Testis (tissue), 2 donors: ENCODE data around the gene MARS1.

Source experiments
- POLR2A ChIP-seq: fragments of 450-650 bp; IDR thresholded peaks from one replicate; pipeline ENCODE4 v1.6.1; 2017; ENCODE audit warnings: antibody characterized with exemption, mild to moderate bottlenecking, moderate library complexity
- TF ChIP-seq, protein P1 (sequence below), 3 experiments: fragments of 450-650 bp in 2 of 3; fragments of 200-600 bp in 1 of 3; sonication (generic) in 1 of 3; IDR thresholded peaks; one replicate each; pipeline ENCODE4 v1.5.1; 2016 to 2019; ENCODE audit warnings: antibody characterized with exemption in 3 of 3, mild to moderate bottlenecking in 2 of 3, moderate library complexity in 1 of 3

DNA sequence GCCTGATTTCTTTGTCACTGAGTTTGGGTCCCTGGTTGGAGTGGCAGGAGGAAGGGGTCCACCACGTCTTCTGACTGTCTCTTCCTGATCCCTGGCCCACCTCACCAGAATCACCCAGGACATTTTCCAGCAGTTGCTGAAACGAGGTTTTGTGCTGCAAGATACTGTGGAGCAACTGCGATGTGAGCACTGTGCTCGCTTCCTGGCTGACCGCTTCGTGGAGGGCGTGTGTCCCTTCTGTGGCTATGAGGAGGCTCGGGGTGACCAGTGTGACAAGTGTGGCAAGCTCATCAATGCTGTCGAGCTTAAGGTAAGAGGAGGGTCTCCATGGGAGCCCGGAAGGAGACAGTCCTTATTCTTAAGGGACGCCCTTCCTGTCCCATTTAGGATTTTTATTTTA, 12.3 kb downstream of the MARS1 start:
- TF ChIP-seq POLR2A: no peak
- TF ChIP-seq, protein P1, sequence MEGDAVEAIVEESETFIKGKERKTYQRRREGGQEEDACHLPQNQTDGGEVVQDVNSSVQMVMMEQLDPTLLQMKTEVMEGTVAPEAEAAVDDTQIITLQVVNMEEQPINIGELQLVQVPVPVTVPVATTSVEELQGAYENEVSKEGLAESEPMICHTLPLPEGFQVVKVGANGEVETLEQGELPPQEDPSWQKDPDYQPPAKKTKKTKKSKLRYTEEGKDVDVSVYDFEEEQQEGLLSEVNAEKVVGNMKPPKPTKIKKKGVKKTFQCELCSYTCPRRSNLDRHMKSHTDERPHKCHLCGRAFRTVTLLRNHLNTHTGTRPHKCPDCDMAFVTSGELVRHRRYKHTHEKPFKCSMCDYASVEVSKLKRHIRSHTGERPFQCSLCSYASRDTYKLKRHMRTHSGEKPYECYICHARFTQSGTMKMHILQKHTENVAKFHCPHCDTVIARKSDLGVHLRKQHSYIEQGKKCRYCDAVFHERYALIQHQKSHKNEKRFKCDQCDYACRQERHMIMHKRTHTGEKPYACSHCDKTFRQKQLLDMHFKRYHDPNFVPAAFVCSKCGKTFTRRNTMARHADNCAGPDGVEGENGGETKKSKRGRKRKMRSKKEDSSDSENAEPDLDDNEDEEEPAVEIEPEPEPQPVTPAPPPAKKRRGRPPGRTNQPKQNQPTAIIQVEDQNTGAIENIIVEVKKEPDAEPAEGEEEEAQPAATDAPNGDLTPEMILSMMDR (IDR thresholded peaks at IDR 0.05): no peak
